GM19455 (cell line): ENCODE data around the gene PDXDC1.
"Not testable (repeated sequence)": the region's sequence is repeated elsewhere in the genome, so short reads cannot be mapped to it uniquely, and the experiment has no call there.

Experiments used
- ATAC-seq: cut with Tn5 transposase; IDR thresholded peaks from one replicate; pipeline ENCODE4 v1.9.1; 2021; ENCODE audit not compliant: unreplicated experiment

Gene PDXDC1

DNA sequence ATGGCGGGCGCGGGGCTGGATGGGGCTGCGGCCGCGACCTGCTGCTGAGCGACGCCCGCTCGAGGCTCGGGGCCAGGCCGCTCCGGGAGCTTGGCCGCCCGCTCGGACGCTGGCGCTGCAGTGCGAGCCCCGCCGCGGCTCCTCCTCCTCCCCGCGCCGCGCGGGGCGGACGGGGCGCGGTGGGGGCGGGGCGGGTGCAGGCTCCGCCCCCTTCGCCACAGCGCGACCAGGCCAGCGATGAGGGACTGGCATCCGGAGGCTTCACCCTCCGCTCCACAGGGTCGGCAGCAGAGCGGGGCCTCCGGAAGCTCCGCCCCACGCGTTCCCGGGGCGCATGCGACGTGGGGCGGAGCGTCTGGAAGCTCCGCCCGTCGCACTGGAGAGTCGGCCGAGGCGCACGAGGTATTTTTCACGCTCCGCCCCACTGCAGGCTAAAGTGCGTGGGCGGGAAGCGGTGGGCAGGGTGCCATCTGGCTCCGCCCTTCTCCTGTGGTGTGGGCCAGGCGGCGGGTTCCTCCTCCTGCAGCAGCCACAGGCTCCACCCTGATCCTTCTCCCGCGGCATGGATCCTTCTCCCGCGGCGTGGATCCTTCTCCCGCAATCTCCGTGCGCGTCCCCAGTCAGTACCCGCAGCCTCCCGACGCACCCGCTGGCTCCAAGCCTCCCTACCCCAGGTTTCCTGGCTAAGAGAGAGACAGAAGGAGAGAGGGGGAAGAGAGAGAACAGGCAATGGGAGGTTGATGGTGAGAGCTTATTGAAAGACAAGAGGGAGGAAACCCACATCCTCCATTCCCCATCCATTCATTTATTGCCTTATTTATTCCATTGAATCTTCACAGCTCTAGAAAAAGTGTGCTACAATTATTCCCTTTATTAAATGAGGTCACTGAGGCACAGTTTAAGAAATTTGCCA lies 180.1 kb downstream of the PDXDC1 start:
- ATAC-seq = not testable (repeated sequence)

- not testable (repeated sequence) for ATAC-seq
These were observed 182.8 kb downstream of the PDXDC1 start for GRCh38 chr16:15157644-15158043.

DNA sequence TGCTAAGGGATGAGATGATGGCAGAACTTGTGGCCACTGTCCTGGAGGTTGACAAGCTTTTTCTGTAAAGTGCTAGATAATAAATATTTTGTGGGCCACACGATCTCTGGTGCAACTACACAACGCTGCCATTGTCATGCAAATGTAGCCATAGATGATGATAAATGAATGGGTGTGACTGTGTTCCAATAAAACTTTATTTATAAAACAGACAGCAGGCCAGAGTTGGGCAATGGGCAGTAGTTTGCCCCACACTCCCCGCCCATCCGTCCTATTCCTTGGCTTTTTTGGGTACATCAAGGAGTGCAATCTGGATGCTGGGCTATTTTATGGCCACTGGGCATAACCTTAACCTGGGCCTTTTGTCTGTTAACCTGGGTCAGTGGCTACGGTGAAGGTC lies 184.8 kb downstream of the PDXDC1 start:
- not testable (repeated sequence) for ATAC-seq

DNA sequence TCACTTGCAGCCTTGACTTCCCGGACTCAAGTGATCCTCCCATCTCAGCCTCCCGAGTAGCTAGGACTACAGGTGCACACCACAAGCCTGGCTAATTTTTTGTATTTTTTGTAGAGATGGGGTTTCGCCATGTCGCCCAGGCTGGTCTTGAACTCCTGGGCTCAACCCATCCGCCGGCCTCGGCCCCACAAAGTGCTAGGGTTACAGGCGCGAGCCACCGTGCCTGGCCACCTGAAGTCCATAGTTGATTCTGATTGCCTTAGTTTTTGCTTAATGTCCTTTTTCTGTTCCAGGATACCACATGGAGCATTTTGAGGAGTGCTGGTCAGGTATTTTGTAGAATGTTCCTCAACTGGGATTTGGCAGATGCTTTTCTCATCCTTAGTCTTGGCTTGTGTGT lies 185.7 kb downstream of the PDXDC1 start:
- not testable (repeated sequence) for ATAC-seq

DNA sequence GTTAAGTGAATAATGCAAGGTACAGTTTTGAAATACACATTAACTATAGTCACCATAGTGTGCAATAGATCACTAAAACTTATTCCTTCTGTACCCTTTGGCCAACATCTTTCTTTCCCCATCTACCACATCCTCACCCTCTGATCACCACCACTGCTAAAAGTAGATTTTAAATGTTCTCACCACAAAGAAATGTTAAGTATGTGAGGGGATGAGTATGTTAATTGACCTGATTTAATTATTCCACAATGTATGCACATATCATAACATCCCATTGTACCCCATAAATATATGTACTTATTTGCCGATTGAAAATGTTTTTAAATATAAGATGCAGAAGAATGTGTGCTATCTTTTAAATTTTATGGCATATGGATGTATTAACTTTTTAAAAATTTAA lies 188.2 kb downstream of the PDXDC1 start:
- ATAC-seq = not testable (repeated sequence)

GRCh38 chr16:15166177-15166576 lies 191.4 kb downstream of the PDXDC1 start:
- ATAC-seq = not testable (repeated sequence)

DNA sequence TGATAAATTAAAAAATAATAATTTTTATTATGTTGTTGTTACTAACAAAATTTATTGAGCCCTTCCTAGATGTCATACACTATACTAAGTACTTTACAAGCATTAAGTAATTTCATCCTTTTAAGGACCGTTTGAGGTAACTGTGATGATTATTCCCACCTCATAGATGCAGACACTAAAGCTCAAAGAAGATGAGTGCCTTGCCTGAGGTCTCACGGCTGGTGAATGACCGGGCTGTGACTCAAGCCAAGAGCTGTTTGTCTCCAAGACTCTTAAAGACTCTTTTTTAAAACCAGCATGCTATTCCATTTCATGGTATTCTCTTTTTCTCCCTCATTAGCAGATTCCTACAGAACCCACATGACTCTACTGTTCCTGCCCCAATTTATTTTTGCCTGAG lies 193.5 kb downstream of the PDXDC1 start:
- not testable (repeated sequence) for ATAC-seq

DNA sequence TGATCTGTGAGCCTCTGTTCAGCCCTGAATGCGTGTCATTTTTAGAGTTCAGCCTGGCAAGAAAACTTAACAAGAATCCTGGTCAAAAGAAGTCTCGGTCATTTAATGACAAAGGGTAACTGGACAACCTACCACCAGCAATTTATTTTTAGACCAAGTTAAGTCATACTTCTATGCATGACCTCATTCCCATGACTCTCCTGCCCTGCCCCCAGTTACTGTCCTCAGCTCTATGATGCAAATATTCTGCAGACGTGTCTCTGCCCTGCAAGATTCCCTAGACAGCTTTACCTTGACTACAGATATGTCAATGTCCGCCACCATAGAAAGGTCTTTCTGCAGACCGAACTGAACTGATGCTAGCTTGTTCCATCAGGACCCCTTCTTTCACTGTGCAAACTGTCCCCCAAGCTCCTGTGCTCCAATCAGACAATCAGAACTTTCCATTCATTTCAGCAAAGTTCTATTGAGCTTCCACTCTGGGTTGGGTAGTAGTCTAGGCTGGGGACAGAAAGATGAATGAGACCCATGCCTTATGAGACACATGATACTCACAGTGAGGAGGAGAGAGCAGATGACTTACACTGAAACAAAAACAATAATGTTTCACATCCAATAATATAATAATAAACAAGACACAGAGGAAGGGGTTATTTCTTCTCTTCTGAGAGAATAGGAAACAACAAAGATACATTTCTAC lies 194.3 kb downstream of the PDXDC1 start:
- ATAC-seq = not testable (repeated sequence)

- ATAC-seq = not testable (repeated sequence)
These were observed 205.1 kb downstream of the PDXDC1 start for GRCh38 chr16:15179909-15180308.

GRCh38 chr16:15180946-15181345 lies 206.1 kb downstream of the PDXDC1 start:
- ATAC-seq = not testable (repeated sequence)

DNA sequence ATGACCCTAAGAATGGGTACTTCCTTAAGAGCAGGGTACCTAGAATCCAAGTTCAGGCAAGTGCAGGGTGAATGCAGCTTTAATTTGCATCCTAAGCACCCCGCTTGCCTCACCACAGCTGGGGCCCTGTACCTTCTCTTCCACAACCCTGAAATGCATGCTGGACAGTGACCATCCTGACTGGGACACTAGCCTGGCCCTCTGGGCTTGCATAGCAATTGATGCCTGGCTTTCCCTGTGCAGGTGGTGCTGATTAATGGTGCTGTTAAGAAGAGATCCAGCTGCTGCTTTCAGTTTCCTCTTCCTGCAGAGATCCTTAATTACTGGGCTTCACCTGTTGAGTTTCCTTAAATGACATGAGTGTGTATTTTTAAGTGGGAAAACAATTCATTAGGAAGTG lies 209.2 kb downstream of the PDXDC1 start:
- ATAC-seq = not testable (repeated sequence)
